Fibroblast of skin of scalp (primary cell): ENCODE data around the gene CCDC171.
"Not testable (repeated sequence)": the region's sequence is repeated elsewhere in the genome, so short reads cannot be mapped to it uniquely, and the experiment has no call there.

Source experiments
- DNase-seq: peaks from one replicate; pipeline ENCODE4 v3.0.0-alpha.2; 2013

The CCDC171 gene

DNA sequence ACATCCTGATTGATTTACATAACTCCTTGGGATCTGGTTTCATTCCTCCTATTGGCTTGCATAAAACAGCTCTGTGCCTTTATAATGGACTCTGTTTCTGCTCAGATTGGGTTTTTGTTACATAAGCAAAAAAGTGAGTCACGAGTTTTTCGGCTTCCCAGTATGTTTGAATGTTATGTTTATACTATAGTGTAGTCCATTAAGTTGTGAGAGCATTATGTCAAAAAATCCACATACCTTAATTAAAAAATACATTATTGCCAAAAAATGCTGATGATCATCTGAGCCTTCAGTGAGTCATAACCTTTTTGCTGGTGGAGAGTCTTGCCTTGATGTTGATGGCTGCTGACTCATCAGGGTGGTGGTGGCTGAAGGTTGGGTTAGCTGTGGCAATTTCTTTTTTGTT is 144.6 kb downstream of the CCDC171 start:
- DNase-seq: peak; percentile 85

DNA sequence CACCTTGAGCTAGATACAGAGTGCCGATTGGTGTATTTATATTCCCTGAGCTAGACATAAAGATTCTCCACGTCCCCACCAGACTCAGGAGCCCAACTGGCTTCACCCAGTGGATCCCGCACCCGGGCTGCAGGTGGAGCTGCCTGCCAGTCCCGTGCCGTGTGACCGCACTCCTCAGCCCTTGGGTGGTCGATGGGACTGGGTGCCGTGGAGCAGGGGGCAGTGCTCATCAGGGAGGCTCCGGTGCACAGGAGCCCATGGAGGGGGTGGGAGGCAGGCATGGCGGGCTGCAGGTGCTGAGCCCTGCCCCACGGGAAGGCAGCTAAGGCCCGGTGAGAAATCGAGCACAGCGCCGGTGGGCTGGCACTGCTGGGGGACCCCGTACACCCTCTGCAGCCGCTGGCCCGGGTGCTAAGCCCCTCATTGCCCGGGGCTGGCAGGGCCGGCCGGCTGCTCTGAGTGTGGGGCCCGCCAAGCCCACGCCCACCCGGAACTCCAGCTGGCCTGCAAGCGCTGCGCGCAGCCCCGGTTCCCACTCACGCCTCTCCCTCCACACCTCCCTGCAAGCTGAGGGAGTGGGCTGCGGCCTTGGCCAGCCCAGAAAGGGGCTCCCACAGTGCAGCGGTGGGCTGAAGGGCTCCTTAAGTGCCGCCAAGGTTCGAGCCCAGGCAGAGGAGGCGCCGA is 147.2 kb downstream of the CCDC171 start:
- not testable (repeated sequence) for DNase-seq

DNA sequence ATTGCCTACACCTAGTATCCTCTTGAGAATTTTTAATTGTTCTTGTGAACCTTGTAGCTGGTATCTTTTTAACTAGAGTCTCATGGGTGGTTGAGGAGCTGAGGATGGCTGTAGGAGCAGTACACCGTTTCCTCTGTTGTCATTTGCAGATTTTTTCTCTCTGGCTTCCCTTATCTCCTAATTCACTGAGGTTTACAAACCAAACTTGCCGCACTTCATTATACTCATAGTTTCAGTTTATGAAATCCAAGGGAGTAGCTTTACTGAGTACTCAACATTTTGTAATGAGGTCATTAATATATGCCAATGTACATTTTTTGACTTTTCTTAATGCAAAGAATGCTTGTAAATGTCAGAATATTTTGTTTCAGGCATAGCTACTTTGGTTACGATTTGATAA is 154.2 kb downstream of the CCDC171 start:
- no peak for DNase-seq

DNA sequence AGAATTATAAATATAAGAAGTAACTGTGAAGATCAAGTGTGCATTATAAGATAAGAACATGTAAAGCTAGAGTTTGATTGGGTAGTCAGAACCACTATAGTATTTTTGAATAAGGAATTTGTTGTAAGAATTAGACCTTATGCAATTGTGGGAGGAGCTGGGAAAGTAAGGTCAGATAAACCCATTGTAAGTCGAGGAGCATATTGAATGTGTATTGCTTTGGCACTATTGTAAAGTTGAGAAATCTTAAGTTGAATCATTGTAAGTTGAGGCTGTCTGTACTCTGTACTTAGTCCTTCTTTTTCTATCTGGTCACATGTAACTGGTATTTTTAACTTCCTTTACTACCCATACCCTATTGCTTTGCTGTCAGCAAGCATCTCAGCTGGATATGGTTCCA is 158.7 kb downstream of the CCDC171 start:
- DNase-seq: no peak

DNA sequence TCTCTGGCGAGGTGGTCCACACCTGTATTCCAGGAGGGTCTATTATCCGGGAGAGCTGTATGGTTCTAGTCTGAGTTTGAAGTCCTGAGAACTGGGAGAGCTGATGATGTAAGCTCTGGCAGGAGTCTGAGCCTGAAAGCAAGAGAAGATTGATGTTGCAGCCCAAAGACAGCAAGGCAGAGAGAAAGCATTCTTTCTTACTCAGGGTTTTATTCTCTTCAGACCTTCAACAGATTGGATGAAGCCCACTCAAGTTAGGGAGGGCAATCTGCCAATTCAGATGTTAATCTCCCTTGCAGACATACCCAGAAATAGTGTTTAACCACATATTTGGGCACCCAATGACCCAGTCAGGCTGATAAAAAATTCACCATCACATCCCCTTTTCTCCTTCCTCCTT is 159.1 kb downstream of the CCDC171 start:
- no peak for DNase-seq

DNA sequence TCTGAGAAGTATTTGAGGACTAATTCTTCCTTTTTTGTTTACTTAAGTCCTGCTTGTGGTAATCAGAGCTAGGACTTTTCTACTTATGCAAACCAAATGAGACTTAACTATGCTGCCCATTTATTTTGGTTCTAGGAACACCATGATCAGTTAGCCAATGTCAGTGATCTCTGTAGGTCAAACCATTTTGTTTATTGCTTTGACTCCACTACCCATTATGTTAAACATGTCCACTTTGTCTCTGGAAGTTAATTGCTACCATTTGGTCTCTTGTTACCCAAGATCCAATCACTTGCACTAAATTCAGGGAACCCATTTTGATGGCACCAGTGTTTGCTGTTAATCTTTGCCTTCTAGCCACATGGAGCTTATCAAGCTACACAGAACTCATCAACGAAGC is 161.9 kb downstream of the CCDC171 start:
- DNase-seq: no peak

DNA sequence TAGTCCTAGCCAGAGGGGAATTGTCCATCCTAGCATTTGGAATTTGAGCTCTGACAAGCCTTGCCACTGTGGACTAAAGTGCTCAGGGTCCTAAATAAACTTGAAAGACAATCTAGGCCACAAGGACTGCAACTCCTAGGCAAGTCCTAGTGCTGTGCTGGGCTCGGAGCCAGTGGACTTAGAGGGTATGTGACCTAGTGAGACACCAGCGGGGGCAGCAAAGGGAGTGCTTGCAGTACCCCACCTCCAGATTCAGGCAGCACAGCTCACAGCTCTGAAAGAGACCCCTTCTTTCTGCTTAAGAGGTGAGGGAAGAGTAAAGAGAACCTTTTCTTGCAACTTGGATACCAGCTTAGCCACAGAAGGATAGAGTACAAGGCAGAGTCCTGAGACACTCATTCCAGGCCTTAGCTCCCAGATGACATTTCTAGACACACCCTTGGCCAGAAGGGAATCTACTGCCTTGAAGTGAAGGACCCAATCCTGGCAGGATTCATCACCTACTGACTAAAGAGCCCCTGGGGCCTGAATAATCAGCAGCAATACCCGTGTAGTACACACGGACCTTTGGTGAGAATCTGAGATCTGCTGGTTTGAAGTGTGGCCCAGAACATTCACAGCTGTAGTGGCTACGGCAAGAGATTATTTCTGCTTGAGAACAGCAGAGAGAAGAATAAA is 164.6 kb downstream of the CCDC171 start:
- no peak for DNase-seq

DNA sequence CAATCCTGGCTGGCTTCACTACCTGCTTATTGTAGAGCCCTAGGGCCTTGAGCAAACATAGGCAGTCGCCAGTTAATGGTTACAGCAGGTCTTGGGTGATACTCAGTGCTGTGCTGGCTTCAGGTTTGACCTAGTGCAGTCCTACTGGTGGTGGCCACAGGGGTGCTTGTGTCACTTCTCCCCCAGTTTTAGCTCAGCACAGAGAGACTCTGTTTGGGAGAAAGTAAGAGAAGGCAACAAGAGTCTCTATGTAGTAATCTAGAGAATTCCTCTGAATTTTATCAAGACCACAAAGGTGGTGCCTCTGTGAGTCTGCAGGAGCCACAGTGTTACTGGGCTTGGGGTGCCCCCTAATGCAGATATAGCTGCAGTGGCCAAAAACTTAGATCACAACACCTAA is 165.6 kb downstream of the CCDC171 start:
- DNase-seq: no peak

DNA sequence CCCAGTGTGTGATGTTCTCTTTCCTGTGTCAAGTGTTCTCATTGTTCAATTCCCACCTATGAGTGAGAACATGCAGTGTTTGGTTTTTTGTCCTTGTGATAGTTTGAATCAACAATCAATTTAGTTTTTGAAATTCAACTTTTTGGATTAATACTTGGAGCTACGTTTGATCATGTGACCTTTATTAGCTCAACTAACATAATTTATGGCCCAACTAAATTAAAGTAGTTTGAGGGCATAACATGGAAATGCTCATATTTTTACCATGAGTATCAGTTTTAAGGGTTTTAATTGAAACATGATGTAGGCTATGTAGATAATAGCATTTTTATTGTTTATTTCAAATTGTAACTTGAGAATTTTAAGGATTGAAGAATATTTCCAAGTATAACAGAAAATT is 168.0 kb downstream of the CCDC171 start:
- DNase-seq: no peak

DNA sequence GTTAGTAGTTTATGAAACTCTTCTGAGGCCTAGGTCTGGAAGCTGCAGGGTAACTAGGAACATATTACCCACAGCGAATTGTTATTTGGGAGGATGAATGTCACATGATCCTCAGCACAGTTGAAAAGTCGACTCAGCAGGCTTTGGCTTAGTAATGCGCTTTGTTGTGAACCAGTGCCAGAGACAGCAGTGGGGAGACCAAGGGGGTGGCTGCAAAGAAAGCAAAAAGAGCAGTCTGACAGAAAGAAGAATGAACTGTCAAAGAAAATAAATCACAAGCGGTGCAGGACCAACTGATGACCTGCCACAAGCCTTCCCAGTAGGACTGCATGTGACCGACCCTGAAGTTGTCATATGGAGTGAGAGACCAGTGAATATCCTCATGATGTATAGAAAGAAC is 170.0 kb downstream of the CCDC171 start:
- DNase-seq: peak; percentile 50

DNA sequence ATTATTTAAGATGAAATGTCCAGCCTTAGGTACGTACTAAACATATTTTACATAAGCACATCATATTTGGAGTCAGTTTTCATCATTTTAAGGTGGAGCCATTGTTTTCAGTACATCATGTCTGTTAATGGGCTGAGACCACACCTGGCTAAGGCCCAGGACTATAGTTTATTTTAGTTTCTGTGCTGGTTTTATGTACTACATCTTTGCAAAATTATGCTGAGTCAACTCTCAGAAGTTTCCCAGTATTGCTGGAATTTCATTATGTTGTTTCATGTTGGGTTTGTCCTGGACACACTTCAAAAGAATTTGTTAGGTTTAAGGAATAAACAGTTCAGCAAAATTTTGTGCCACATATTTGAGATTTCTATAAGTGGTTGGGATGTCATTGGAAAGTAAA is 171.2 kb downstream of the CCDC171 start:
- DNase-seq: peak; percentile 61

DNA sequence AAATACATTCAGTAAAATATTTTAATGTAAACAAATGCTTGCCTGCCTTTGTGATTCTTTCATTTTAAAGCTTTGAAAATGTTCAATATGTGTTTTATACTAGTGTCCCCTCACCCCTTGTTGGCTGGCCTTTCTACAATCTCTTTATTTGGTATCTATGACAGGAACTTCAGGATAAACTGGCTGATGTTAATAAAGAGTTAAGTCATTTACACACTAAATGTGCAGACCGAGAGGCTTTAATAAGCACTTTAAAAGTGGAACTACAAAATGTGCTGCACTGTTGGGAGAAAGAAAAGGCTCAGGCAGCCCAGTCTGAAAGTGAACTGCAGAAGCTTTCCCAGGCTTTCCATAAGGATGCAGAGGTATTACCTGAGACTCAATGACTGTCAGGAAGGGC is 171.8 kb downstream of the CCDC171 start:
- DNase-seq: no peak

DNA sequence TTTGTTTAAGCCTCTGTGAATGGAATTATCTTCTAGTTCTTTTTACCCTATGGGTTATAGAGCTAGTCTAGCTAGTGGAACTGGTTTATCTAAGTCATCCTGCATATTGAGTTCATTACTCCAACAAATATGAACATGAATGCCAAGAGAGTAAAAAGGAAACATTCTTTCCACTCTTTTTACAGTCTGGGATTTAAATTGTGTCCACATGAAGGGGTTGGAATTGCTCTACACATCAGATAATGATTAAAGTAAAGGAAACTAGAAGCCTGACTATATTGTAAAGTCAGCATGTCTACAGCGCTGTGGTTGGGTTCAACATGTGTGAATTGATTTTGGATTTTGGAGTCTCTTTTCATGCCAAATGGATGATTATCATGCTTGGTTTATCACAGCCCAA is 173.1 kb downstream of the CCDC171 start:
- peak; percentile 77 for DNase-seq

DNA sequence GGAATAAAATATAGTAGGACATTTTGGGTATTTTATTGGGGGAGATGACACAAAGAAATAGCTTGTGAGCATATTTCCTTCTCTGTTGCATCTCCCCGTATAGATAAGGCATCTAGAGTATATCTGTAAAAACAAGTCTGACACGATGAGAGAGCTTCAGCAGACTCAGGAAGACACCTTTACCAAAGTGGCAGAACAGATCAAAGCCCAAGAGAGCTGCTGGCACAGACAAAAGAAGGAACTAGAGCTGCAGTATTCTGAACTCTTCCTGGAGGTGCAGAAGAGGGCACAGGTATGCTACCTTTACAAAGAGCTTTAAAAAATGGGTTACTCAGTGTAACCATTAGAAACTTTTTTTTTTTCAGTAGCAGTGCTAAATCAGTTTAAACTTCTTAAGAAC is 176.7 kb downstream of the CCDC171 start:
- DNase-seq: no peak

DNA sequence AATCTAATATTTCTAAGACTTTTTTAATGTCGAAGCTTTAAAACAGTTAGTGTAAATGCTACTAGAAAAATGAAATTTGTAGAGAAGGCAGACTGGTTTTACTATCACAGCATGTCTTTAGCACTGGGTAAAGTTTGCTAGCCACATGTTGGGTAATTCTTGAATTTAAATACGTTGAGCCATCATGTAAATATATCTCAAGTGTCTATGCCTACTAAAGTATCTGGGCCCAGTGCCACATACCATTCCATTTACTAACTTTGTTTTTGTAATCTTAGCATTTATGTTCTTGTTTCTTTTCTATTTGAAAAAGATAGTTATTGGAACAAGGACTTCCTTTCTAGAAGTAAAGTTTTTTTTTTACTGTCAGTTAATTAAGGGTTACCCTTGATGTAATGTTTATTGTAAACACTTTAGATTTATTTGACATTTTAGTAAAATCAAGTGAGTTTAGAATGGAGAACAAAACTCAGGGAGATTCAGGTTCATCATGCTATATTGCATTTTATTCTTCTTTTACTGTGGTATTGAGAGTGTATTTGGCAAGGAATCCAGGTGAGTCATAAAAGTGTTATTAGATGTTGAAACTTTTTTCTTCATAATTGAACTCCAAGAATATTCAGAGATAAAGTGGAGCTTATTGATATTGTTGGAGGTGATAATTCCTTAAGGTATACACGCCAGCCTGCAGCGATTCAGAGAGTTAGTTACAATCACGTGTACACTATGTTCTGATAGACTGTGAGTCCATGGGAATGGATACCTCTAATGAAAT is 182.4 kb downstream of the CCDC171 start:
- DNase-seq: peak; percentile 93

DNA sequence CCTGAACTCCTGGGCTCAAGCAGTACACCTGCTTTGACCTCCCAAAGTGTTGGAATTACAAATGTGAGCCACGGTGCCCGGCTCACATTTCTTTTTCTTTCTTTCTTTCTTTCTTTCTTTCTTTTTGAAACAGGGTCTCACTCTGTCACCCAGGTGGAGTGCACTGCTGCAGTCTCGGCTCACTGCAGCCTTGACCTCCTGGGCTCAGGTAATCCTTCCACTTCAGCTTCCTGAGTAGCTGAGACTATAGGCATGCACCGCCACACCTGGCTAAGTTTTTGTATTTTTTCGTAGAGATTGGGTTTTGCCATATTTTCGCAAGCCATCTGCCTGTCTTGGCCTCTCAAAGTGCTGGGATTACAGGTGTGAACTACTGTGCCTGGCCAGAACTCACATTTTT is 183.7 kb downstream of the CCDC171 start:
- no peak for DNase-seq

DNA sequence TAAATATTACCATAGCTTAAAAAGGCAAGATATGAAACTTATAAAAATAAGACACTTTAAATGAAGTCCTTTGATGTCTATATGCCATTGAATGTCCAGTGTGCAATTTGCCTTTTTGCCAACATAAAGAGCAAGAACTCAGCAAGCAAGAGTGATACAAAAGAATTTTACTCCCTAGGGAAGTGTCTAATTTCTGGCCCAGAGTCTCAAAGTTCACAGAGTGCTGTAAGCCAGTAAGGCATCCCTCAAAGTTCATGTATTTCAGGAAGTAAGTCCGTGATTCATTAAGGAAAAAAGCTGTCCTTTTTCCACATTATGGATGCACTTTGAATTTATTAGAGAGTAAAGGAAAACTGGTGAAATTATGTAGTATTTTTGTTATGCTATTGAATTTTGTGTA is 185.2 kb downstream of the CCDC171 start:
- DNase-seq: peak; percentile 66

DNA sequence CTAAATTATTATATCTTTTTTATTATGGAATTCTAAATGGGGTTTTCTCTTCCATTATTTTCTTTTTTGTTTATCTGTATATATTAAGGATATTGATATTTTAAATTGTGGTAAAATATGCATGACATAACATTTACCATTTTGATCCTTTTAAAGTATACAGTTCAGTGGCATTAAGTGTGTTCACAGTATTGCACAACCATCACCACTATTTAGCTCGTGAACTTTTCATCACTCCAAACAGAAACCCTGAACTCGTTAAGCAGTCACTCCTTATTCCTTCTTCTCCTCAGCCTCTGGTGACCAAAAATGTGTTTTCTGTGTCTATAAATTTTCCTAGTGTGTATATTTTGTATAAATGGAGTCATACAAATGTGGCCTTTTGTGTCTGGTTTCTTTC is 188.2 kb downstream of the CCDC171 start:
- no peak for DNase-seq

DNA sequence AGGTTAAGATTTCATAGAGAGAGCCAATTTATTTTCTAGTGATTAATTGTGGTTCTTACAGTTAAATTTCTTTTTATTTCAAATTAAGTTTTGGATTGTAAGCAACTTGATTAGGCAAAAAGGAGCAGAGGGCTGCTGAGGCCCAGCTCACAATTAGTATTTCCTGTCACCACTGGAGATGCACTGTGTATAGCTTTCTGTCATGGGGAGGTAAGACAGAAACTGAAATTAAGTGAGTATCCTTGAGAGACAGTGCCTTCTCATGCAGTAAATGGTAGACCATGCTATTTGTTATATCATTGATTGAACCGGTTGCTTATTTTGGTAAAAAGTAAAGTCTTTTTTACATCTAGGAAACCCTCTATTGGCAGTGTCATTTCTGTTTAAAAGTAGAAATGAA is 190.7 kb downstream of the CCDC171 start:
- DNase-seq: no peak

DNA sequence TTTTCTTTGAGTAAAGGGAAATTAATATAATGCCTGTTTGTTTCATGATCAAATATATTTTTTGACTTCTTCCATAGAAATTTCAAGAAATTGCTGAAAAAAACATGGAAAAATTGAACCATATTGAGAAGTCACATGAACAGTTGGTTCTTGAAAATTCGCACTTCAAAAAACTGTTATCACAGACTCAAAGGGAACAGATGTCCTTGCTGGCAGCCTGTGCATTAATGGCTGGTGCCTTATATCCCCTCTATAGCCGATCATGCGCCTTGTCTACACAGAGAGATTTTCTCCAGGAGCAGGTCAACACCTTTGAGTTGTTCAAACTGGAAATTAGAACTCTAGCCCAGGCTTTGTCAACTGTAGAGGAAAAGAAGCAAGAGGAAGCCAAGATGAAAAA is 191.4 kb downstream of the CCDC171 start:
- no peak for DNase-seq

DNA sequence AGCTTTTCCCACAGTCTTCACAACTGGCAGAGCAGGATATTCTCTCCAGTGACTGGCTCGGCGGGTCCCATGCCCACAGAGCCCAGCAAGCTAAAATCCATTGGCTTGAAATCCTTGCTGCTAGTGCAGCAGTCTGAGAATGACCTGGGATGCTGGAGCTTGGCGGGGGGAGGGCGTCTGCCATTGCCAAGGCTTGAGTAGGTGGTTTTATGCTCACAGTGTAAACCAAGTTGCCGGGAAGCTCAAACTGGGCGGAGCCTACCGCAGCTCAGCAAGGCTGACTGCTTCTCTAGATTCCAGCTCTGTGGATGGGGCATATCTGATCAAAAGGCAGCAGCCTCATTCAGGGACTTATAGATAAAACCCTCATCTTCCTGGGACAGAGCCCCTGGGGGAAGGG is 194.1 kb downstream of the CCDC171 start:
- DNase-seq: no peak

DNA sequence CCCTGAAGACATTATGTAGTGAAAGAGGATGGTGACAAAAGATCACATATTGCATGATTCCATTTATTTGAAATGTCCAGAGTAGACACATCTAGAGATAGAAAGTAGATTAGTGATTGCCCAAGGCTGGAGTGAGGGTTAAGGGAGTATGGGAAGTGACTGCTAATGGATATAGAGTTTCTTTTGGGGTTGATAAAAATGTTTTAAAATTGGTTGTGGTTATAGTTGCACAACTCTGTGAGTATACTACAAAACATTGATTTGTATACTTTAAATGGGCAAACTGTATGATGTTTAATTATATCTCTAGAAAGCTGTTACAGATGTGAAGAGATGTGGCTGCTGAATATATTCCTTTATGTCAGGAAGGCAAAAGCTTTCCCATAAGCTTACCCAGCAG is 202.8 kb downstream of the CCDC171 start:
- no peak for DNase-seq

DNA sequence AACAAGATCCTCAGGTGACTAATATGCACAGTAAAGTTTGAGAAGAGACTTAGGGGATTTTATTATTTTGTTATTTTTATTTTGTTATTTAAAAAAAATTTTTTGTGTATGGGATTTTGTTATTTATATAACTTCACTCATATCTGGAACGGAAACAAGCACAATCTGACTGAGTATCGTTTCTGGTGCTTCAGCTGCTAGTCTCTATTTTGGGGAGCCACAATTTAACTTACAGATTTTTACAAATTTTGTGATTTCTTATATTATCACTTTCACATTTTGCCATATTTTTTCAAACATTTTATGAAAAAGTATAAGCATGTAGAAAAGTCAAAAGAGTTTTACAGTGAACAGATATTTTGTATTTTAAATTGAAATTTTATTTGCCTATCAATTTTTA is 208.7 kb downstream of the CCDC171 start:
- no peak for DNase-seq

DNA sequence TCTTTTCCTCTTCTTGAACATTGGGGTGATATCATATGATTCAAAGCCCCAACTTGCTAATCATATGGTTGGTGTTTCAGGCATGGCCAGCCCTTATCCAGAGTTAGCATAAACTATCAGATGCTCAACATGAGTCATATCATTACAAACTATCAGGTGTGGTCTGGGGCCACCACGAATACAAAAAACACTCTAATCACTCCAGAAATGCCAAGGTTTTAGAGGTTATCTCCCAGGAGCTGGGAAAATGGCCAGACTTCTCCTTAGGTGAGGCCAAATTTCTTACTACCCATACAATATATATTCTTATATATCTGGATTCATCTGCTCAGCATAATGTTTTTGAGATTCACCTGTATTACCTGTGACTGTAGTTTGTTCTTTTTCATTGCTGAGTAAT is 210.5 kb downstream of the CCDC171 start:
- no peak for DNase-seq
